ENCODE measurements around the gene KCNS1. TPM values are rescaled to one million over a fixed set of nuclear protein-coding genes. Genes with fewer than 3 reads are reported as not detected.

Gene KCNS1
- total RNA-seq, 1 experiment from 2014 or later, result not detected

DNA sequence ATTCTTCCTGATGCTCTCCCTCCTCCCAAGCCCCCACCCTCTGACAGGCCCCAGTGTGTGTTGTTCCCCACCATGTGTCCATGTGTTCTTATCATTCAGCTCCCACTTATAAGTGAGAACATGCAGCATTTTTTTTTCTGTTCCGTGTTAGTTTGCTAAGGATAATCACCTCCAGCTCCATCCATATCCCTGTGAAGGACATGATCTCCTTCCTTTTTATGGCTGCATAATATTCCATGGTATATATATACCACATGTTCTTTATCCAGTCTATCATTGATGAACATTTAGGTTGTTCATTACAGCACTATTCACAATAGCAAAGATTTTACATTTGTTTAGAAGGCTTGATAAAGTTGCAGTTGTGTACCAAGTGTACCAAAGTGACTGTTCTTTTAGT, 57.9 kb downstream of the KCNS1 start:
- POLR2A ChIA-PET, result no interaction called here

More for the DNA sequence above, 57.9 kb downstream of the KCNS1 start:
- intact Hi-C loops (cut with micrococcal nuclease; ENCODE audit: unreplicated experiment) (loop anchor here (5.0 kb wide), 1 partner anchor 249 kb away; no protein-coding TSS in a partner anchor), in situ Hi-C loops (cut with HindIII; ENCODE audit: low pct_unique_long_range_greater_than_20kb, low sequenced_read_pairs) (no loop called here)
- Histone ChIP-seq H3K36me3 (ENCODE audit: control insufficient read depth, insufficient read depth, low read length) (no peaks in the 10 kb centered on the region), H3K4me1 (ENCODE audit: control insufficient read depth, insufficient read depth, low read length) (peaks cover 16% of the 10 kb centered on the region), H3K4me3 (ENCODE audit: low read depth in 2 of 2, low read length in 2 of 2) (no peak overlapping the region), H3K9me3 (ENCODE audit: control insufficient read depth, insufficient read depth, low read depth, low read length) (no peaks in the 10 kb centered on the region), H3K27ac (ENCODE audit: low read length) (no peak overlapping the region; the same call in 1 of the 2 replicates), H3K27me3 (ENCODE audit: control insufficient read depth, insufficient read depth, low read length) (no peaks in the 10 kb centered on the region)
- no peak for TF ChIP-seq SIN3A (IDR thresholded peaks at IDR 0.05; ENCODE audit: borderline replicate concordance, insufficient read depth, low read depth, low read length)
- TF ChIP-seq, protein P1, sequence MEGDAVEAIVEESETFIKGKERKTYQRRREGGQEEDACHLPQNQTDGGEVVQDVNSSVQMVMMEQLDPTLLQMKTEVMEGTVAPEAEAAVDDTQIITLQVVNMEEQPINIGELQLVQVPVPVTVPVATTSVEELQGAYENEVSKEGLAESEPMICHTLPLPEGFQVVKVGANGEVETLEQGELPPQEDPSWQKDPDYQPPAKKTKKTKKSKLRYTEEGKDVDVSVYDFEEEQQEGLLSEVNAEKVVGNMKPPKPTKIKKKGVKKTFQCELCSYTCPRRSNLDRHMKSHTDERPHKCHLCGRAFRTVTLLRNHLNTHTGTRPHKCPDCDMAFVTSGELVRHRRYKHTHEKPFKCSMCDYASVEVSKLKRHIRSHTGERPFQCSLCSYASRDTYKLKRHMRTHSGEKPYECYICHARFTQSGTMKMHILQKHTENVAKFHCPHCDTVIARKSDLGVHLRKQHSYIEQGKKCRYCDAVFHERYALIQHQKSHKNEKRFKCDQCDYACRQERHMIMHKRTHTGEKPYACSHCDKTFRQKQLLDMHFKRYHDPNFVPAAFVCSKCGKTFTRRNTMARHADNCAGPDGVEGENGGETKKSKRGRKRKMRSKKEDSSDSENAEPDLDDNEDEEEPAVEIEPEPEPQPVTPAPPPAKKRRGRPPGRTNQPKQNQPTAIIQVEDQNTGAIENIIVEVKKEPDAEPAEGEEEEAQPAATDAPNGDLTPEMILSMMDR (IDR thresholded peaks at IDR 0.05), result no peak
- TF ChIP-seq, protein P2, sequence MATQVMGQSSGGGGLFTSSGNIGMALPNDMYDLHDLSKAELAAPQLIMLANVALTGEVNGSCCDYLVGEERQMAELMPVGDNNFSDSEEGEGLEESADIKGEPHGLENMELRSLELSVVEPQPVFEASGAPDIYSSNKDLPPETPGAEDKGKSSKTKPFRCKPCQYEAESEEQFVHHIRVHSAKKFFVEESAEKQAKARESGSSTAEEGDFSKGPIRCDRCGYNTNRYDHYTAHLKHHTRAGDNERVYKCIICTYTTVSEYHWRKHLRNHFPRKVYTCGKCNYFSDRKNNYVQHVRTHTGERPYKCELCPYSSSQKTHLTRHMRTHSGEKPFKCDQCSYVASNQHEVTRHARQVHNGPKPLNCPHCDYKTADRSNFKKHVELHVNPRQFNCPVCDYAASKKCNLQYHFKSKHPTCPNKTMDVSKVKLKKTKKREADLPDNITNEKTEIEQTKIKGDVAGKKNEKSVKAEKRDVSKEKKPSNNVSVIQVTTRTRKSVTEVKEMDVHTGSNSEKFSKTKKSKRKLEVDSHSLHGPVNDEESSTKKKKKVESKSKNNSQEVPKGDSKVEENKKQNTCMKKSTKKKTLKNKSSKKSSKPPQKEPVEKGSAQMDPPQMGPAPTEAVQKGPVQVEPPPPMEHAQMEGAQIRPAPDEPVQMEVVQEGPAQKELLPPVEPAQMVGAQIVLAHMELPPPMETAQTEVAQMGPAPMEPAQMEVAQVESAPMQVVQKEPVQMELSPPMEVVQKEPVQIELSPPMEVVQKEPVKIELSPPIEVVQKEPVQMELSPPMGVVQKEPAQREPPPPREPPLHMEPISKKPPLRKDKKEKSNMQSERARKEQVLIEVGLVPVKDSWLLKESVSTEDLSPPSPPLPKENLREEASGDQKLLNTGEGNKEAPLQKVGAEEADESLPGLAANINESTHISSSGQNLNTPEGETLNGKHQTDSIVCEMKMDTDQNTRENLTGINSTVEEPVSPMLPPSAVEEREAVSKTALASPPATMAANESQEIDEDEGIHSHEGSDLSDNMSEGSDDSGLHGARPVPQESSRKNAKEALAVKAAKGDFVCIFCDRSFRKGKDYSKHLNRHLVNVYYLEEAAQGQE (IDR thresholded peaks at IDR 0.05; ENCODE audit: insufficient read depth in 1 of 2, low read depth in 2 of 2, low read length in 1 of 2), result no peak
- no peak for TF ChIP-seq TCF7L2 (IDR thresholded peaks at IDR 0.05; ENCODE audit: low read depth, low read length)
- no peak for TF ChIP-seq POLR2AphosphoS5 (IDR thresholded peaks at IDR 0.05; ENCODE audit: low read depth, low read length)
- CTCF ChIA-PET, result interaction anchor here (0.6 to 2.3 kb wide), 6 partner anchors 15 to 250 kb away, joined by 3 to 16 read pairs (median 8); no protein-coding TSS in a partner anchor
- DNase-seq (ENCODE audit: low read depth, low spot score) (no peak), ATAC-seq (no peak)
- no TSS peak for BruUV-seq (replicated peaks)

Other genes with a start within 250 kb of the KCNS1 start
- 267 TPM for gene YWHAB, start 215.4 kb downstream of the KCNS1 start, total RNA-seq (2021; ENCODE audit: unreplicated experiment)
- gene PABPC1L, start 191.1 kb downstream of the KCNS1 start, total RNA-seq (2021; ENCODE audit: unreplicated experiment), result 102 TPM
- gene TOMM34, start 140.7 kb downstream of the KCNS1 start, total RNA-seq (2021; ENCODE audit: unreplicated experiment), result 30.6 TPM
- gene STK4, start 134.6 kb downstream of the KCNS1 start, total RNA-seq (2021; ENCODE audit: unreplicated experiment), result 50.2 TPM
- not detected for gene WFDC5, start 14.0 kb upstream of the KCNS1 start, total RNA-seq (2021; ENCODE audit: unreplicated experiment)
- not detected for gene WFDC12, start 23.3 kb upstream of the KCNS1 start, total RNA-seq (2021; ENCODE audit: unreplicated experiment)
- not detected for gene PI3, start 73.8 kb upstream of the KCNS1 start, total RNA-seq (2021; ENCODE audit: unreplicated experiment)
- gene SEMG1, start 105.9 kb upstream of the KCNS1 start, total RNA-seq (2021; ENCODE audit: unreplicated experiment), result not detected
- gene SEMG2, start 120.2 kb upstream of the KCNS1 start, total RNA-seq (2021; ENCODE audit: unreplicated experiment), result not detected
- 0.74 TPM for gene SLPI, start 153.4 kb upstream of the KCNS1 start, total RNA-seq (2021; ENCODE audit: unreplicated experiment)
- gene RBPJL, start 205.7 kb upstream of the KCNS1 start, total RNA-seq (2021; ENCODE audit: unreplicated experiment), result 0.18 TPM
- 0.15 TPM for gene MATN4, start 207.2 kb upstream of the KCNS1 start, total RNA-seq (2021; ENCODE audit: unreplicated experiment)
- gene SDC4, start 247.3 kb upstream of the KCNS1 start, total RNA-seq (2021; ENCODE audit: unreplicated experiment), result 93.3 TPM

Measured in Panc1 (cell line).